Measurements from ENCODE around the gene OPRL1. TPM values are rescaled to one million over a fixed set of nuclear protein-coding genes. Genes with fewer than 3 reads are reported as not detected.

Gene OPRL1
- total RNA-seq, 1 donor, result 0.72 TPM

GRCh38 chr20:64038224-64038564 lies 41.7 kb upstream of the OPRL1 start:
- peaks cover 6% of the 10 kb centered on the region for H3K36me3 ChIP-seq (ENCODE audit: insufficient read depth, low read length)
- H3K4me2 ChIP-seq (ENCODE audit: insufficient read depth, low read length), result no peak overlapping the region
- H3K27ac ChIP-seq (ENCODE audit: low read depth, low read length), result no peak overlapping the region
- H3K9me3 ChIP-seq (ENCODE audit: low read depth, low read length), result no peaks in the 10 kb centered on the region
- DNase-seq (ENCODE audit: insufficient read length, low spot score, missing footprints), result peak; percentile 80
- TF ChIP-seq, protein P1, sequence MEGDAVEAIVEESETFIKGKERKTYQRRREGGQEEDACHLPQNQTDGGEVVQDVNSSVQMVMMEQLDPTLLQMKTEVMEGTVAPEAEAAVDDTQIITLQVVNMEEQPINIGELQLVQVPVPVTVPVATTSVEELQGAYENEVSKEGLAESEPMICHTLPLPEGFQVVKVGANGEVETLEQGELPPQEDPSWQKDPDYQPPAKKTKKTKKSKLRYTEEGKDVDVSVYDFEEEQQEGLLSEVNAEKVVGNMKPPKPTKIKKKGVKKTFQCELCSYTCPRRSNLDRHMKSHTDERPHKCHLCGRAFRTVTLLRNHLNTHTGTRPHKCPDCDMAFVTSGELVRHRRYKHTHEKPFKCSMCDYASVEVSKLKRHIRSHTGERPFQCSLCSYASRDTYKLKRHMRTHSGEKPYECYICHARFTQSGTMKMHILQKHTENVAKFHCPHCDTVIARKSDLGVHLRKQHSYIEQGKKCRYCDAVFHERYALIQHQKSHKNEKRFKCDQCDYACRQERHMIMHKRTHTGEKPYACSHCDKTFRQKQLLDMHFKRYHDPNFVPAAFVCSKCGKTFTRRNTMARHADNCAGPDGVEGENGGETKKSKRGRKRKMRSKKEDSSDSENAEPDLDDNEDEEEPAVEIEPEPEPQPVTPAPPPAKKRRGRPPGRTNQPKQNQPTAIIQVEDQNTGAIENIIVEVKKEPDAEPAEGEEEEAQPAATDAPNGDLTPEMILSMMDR (IDR thresholded peaks at IDR 0.05; ENCODE audit: extremely low read depth, low read depth, low read length), result no peak
- no peaks in the 10 kb centered on the region for H3K4me1 ChIP-seq (ENCODE audit: insufficient read depth, low read length)
- peaks cover 13% of the 10 kb centered on the region for H4K20me1 ChIP-seq (ENCODE audit: insufficient read depth, low read length)
- H3K79me2 ChIP-seq (ENCODE audit: insufficient read depth, low read length), result no peaks in the 10 kb centered on the region
- H3K27me3 ChIP-seq (ENCODE audit: insufficient read depth, low read length), result peaks cover 49% of the 10 kb centered on the region
- H2AFZ ChIP-seq (ENCODE audit: low read length), result no peak overlapping the region
- no peak overlapping the region for H3K4me3 ChIP-seq (ENCODE audit: insufficient read depth, low read length)

DNA sequence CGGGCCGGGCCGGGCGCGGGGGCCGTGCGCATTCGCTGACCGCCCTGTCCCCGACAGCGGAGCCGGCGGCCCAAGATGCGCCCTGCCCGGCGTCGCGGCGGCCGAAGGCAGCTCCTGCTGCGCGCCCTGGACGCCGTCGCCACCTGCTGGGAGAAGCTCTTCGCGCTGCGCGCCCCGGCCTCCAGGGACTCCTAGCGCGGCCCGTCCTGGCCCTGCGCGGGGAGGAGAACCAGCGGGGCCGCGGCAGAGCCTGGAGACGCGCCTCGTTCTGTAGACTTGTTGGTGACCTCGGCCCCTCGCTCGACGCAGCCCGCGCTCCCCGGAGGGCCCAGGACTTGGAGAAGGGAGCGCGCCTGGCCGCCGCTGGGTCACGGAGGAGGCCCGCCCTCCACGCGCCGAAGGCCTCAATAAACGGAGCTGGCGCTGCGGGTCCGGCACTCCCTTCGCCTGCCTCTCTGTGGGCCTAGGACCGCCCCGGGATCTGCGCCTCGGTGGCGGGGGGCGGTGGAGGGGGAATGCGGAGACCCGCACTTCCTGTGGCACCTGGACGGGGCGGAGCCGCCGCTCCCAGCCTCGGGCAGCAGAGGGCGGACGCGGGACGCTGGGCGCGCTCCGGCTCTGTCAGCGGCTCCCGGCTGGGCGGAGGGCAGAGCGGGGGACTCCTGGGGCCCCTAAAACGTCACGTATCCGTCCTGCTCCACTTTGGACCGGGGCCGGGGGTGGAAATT lies 41.2 kb upstream of the OPRL1 start:
- Histone ChIP-seq H3K4me3 (ENCODE audit: insufficient read depth, low read length) (peak overlapping the region; percentile 57), H3K4me1 (ENCODE audit: insufficient read depth, low read length) (no peaks in the 10 kb centered on the region), H2AFZ (ENCODE audit: low read length) (no peak overlapping the region), H3K4me2 (ENCODE audit: insufficient read depth, low read length) (peak overlapping the region; percentile 54), H3K36me3 (ENCODE audit: insufficient read depth, low read length) (peaks cover 6% of the 10 kb centered on the region), H3K27me3 (ENCODE audit: insufficient read depth, low read length) (peaks cover 49% of the 10 kb centered on the region), H3K27ac (ENCODE audit: low read depth, low read length) (no peak overlapping the region), H3K79me2 (ENCODE audit: insufficient read depth, low read length) (no peaks in the 10 kb centered on the region), H4K20me1 (ENCODE audit: insufficient read depth, low read length) (peaks cover 13% of the 10 kb centered on the region), H3K9me3 (ENCODE audit: low read depth, low read length) (no peaks in the 10 kb centered on the region)
- TF ChIP-seq, protein P1 (IDR thresholded peaks at IDR 0.05; ENCODE audit: extremely low read depth, low read depth, low read length), result peak; percentile 43
- DNase-seq (ENCODE audit: insufficient read length, low spot score, missing footprints), result peak; percentile 99

DNA sequence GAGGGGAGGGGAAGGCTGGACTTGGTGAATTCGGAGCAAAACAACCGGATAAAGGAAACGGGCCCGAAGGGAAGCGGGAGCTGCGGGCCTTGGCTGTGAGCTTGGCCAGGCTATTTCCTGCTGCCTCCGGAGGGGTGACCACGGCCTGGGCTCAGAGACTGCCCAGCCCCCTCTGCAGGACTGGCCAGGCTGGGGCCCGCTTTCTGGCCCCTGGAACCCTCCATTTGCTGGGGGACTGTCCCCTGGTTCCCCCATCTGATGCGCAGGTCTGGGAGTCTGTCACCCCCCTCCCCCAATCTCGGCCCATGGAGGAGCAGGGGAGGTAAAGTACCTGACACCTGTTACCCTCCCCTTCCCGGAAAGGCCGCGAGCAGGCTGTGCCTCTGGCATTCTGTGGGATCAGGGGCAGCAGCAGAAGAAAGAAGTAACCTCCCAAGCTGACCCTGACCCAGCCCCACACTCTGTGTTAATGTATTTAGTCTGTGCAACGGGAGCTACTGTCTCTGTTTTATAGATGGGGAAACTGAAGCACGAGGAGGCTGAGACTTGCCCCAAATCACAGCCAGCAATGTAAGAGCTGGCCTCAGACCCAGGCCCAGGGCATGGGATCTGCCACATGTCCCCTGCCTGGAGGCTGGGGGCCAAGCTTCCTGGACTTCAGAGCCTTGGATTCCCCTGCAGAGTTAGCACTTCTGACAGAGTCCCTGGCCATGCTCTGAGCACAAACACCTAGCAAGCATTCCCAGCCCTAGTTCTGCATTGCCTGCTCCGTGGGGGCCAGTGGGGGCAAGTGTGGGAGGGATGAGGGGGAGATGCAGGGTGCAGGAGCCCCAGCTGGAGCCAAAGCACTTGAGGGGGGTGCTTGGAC lies 40.4 kb upstream of the OPRL1 start:
- TF ChIP-seq, protein P1 (IDR thresholded peaks at IDR 0.05; ENCODE audit: extremely low read depth, low read depth, low read length), result no peak
- H3K4me2 ChIP-seq (ENCODE audit: insufficient read depth, low read length), result peak overlapping the region; percentile 54
- no peak overlapping the region for H3K27ac ChIP-seq (ENCODE audit: low read depth, low read length)
- peaks cover 8% of the 10 kb centered on the region for H4K20me1 ChIP-seq (ENCODE audit: insufficient read depth, low read length)
- H3K79me2 ChIP-seq (ENCODE audit: insufficient read depth, low read length), result no peaks in the 10 kb centered on the region
- DNase-seq (ENCODE audit: insufficient read length, low spot score, missing footprints), result peak; percentile 88
- H3K4me3 ChIP-seq (ENCODE audit: insufficient read depth, low read length), result peak overlapping the region; percentile 57
- no peaks in the 10 kb centered on the region for H3K9me3 ChIP-seq (ENCODE audit: low read depth, low read length)
- H2AFZ ChIP-seq (ENCODE audit: low read length), result no peak overlapping the region
- H3K4me1 ChIP-seq (ENCODE audit: insufficient read depth, low read length), result no peaks in the 10 kb centered on the region
- H3K27me3 ChIP-seq (ENCODE audit: insufficient read depth, low read length), result peaks cover 49% of the 10 kb centered on the region
- no peaks in the 10 kb centered on the region for H3K36me3 ChIP-seq (ENCODE audit: insufficient read depth, low read length)

Measured in osteoblast (primary cell).